ENCODE data around the gene SPOCD1. TPM values are rescaled to one million over a fixed set of nuclear protein-coding genes. Genes with fewer than 3 reads are reported as not detected.

Gene SPOCD1
- total RNA-seq, 2 donors from 2014 or later: 2.0 to 3.1 TPM

- Histone ChIP-seq H3K9ac (ENCODE audit: extremely low read depth, low read length, poor library complexity, severe bottlenecking) (no peak overlapping the region), H3K36me3 (ENCODE audit: control insufficient read depth, insufficient read depth, low read length) (no peaks in the 10 kb centered on the region), H3K9me3 (ENCODE audit: control insufficient read depth, low read length) (no peaks in the 10 kb centered on the region), H3K27ac (ENCODE audit: low read depth, low read length) (no peak overlapping the region), H3K4me1 (ENCODE audit: control insufficient read depth, insufficient read depth, low read length) (peaks cover 7% of the 10 kb centered on the region), H3K4me3 (ENCODE audit: low read length) (no peak overlapping the region), H3K27me3 (ENCODE audit: control insufficient read depth, insufficient read depth, low read length, poor library complexity, severe bottlenecking) (no peaks in the 10 kb centered on the region)
- no peak for DNase-seq
- Mint-ChIP-seq H3K27me3 (ENCODE audit: insufficient read depth) (peaks cover 2% of the 10 kb centered on the region), H3K27ac (no peak overlapping the region), H3K36me3 (ENCODE audit: low read depth) (no peaks in the 10 kb centered on the region), H3K4me3 (no peak overlapping the region), H3K9me3 (no peaks in the 10 kb centered on the region), H3K4me1 (peaks cover 33% of the 10 kb centered on the region)
- TF ChIP-seq CTCF (conservative IDR thresholded peaks at IDR 0.05): no peak
- 92% methylated on average over 1 of the region's 1 CpG; no CpG with 5 or more reads in 1 of the 2 experiments for WGBS, 2 experiments (ENCODE audit: insufficient coverage in 1 of 2, insufficient read length in 1 of 2)
Measured at GRCh38 chr1:31747304-31747703, 68.5 kb downstream of the SPOCD1 start.

GRCh38 chr1:31746687-31747086 is 69.1 kb downstream of the SPOCD1 start:
- Histone ChIP-seq H3K9me3 (ENCODE audit: control insufficient read depth, low read length) (no peaks in the 10 kb centered on the region), H3K9ac (ENCODE audit: extremely low read depth, low read length, poor library complexity, severe bottlenecking) (no peak overlapping the region), H3K27me3 (ENCODE audit: control insufficient read depth, insufficient read depth, low read length, poor library complexity, severe bottlenecking) (no peaks in the 10 kb centered on the region), H3K36me3 (ENCODE audit: control insufficient read depth, insufficient read depth, low read length) (no peaks in the 10 kb centered on the region), H3K4me1 (ENCODE audit: control insufficient read depth, insufficient read depth, low read length) (peaks cover 5% of the 10 kb centered on the region), H3K4me3 (ENCODE audit: low read length) (no peak overlapping the region), H3K27ac (ENCODE audit: low read depth, low read length) (no peak overlapping the region)
- DNase-seq: no peak
- H3K4me3 Mint-ChIP-seq: no peak overlapping the region
- peaks cover 33% of the 10 kb centered on the region for H3K4me1 Mint-ChIP-seq
- no peaks in the 10 kb centered on the region for H3K9me3 Mint-ChIP-seq
- WGBS, 2 experiments (ENCODE audit: insufficient coverage in 1 of 2, insufficient read length in 1 of 2): 62 to 75% methylated on average over 6 to 7 of the region's 7 CpGs
- H3K27me3 Mint-ChIP-seq (ENCODE audit: insufficient read depth): peaks cover 2% of the 10 kb centered on the region
- TF ChIP-seq CTCF (conservative IDR thresholded peaks at IDR 0.05): no peak
- H3K27ac Mint-ChIP-seq: no peak overlapping the region
- H3K36me3 Mint-ChIP-seq (ENCODE audit: low read depth): no peaks in the 10 kb centered on the region

- no peak overlapping the region for H3K27ac Mint-ChIP-seq
Measured at GRCh38 chr1:31745946-31746670, 69.7 kb downstream of the SPOCD1 start.

More at GRCh38 chr1:31745946-31746670, 69.7 kb downstream of the SPOCD1 start:
- Histone ChIP-seq H3K9me3 (ENCODE audit: control insufficient read depth, low read length) (no peaks in the 10 kb centered on the region), H3K27ac (ENCODE audit: low read depth, low read length) (no peak overlapping the region), H3K36me3 (ENCODE audit: control insufficient read depth, insufficient read depth, low read length) (no peaks in the 10 kb centered on the region), H3K4me1 (ENCODE audit: control insufficient read depth, insufficient read depth, low read length) (peaks cover 5% of the 10 kb centered on the region), H3K4me3 (ENCODE audit: low read length) (no peak overlapping the region), H3K27me3 (ENCODE audit: control insufficient read depth, insufficient read depth, low read length, poor library complexity, severe bottlenecking) (no peaks in the 10 kb centered on the region), H3K9ac (ENCODE audit: extremely low read depth, low read length, poor library complexity, severe bottlenecking) (no peak overlapping the region)
- no peak for DNase-seq
- Mint-ChIP-seq H3K4me3 (no peak overlapping the region), H3K4me1 (peaks cover 33% of the 10 kb centered on the region), H3K27me3 (ENCODE audit: insufficient read depth) (peaks cover 2% of the 10 kb centered on the region), H3K36me3 (ENCODE audit: low read depth) (no peaks in the 10 kb centered on the region), H3K9me3 (no peaks in the 10 kb centered on the region)
- no peak for TF ChIP-seq CTCF (conservative IDR thresholded peaks at IDR 0.05)
- WGBS, 2 experiments (ENCODE audit: insufficient coverage in 1 of 2, insufficient read length in 1 of 2): 73 to 79% methylated on average over 10 to 15 of the region's 15 CpGs
